Measurements from ENCODE around the gene CHMP4B. TPM values are rescaled to one million over a fixed set of nuclear protein-coding genes. Genes with fewer than 3 reads are reported as not detected.

The CHMP4B gene
- total RNA-seq, 4 donors from 2014 or later, result 93.4 to 118 (median 112) TPM

DNA sequence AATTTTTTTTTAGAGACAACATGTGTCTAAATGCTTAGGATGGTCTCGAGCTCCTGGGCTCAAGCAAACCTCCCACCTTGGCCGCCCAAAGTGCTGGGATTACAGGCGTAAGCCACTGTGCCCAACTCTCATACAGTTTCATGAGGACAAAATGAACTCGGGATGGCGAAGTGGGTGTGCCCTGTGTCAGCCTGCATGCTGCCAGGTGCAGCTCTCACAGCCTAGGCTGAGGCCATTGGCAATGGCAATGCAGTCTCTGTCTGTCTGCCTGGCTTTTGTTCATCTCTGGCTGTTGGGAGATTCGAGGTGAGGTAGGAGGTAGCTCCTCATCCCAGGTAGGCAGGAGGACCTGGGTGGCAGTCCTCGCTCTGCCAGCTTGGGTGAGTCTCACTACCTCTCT lies 88.0 kb downstream of the CHMP4B start:
- H3K4me1 ChIP-seq, result no peaks in the 10 kb centered on the region
- peaks cover 14% of the 10 kb centered on the region for H3K27me3 ChIP-seq
- H3K27ac ChIP-seq, result no peak overlapping the region
- no peak for ATAC-seq
- TF ChIP-seq POLR2A (IDR thresholded peaks at IDR 0.05) (no peak), CTCF (IDR thresholded peaks at IDR 0.05) (no peak), POLR2AphosphoS5 (IDR thresholded peaks at IDR 0.05) (no peak), EP300 (IDR thresholded peaks at IDR 0.05) (no peak)
- no peaks in the 10 kb centered on the region for H3K36me3 ChIP-seq
- H3K9me3 ChIP-seq, result no peaks in the 10 kb centered on the region
- no peak overlapping the region for H3K4me3 ChIP-seq
- 96% methylated on average over 4 of the region's 7 CpGs; no CpG with 5 or more reads in 1 of the 2 donors for WGBS, 2 donors (ENCODE audit: low coverage in 1 of 2)

- no peak overlapping the region for H3K4me3 ChIP-seq
- no peak overlapping the region for H3K27ac ChIP-seq
- no peaks in the 10 kb centered on the region for H3K4me1 ChIP-seq
- H3K36me3 ChIP-seq, result no peaks in the 10 kb centered on the region
- 50 to 51% methylated on average over 2 to 9 of the region's 10 CpGs for WGBS, 2 donors (ENCODE audit: low coverage in 1 of 2)
- no peak for TF ChIP-seq EP300 (IDR thresholded peaks at IDR 0.05)
- no peak for TF ChIP-seq CTCF (IDR thresholded peaks at IDR 0.05)
- no peak for TF ChIP-seq POLR2AphosphoS5 (IDR thresholded peaks at IDR 0.05)
- no peak for TF ChIP-seq POLR2A (IDR thresholded peaks at IDR 0.05)
- H3K27me3 ChIP-seq, result peaks cover 14% of the 10 kb centered on the region
- no peak for ATAC-seq
- no peaks in the 10 kb centered on the region for H3K9me3 ChIP-seq
Measured at GRCh38 chr20:33900521-33901131, 89.5 kb downstream of the CHMP4B start.

- Histone ChIP-seq H3K9me3 (no peaks in the 10 kb centered on the region), H3K36me3 (no peaks in the 10 kb centered on the region), H3K4me3 (no peak overlapping the region), H3K4me1 (no peaks in the 10 kb centered on the region), H3K27me3 (peaks cover 14% of the 10 kb centered on the region), H3K27ac (no peak overlapping the region)
- WGBS, 2 donors (ENCODE audit: low coverage in 1 of 2), result 74 to 100% methylated on average over 2 to 4 of the region's 4 CpGs
- TF ChIP-seq POLR2AphosphoS5 (IDR thresholded peaks at IDR 0.05), result no peak
- no peak for TF ChIP-seq EP300 (IDR thresholded peaks at IDR 0.05)
- no peak for TF ChIP-seq POLR2A (IDR thresholded peaks at IDR 0.05)
- TF ChIP-seq CTCF (IDR thresholded peaks at IDR 0.05), result no peak
- ATAC-seq, result no peak
Measured at GRCh38 chr20:33901132-33901523, 90.0 kb downstream of the CHMP4B start.

DNA sequence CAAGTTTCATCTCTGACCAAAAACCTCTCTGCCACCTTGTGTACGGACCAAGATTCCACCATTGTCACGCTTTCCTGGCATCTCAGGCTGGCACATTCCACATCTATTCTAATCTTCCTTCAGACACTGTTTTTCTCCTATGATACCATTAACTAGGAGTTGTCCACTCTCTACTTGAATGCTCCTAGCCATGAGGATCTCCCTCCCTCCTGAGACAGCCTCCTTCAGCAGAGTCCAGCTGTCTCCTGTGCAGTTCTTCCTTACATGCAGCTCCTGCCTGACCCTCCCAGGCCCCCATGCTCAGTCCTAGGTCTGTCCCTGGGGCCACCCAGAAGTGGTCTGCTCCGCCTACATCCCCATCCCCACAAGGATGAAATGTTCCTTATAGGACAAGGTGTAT lies 90.9 kb downstream of the CHMP4B start:
- Histone ChIP-seq H3K27me3 (peaks cover 14% of the 10 kb centered on the region), H3K4me1 (no peaks in the 10 kb centered on the region), H3K36me3 (no peaks in the 10 kb centered on the region), H3K9me3 (no peaks in the 10 kb centered on the region), H3K4me3 (no peak overlapping the region), H3K27ac (no peak overlapping the region)
- ATAC-seq, result no peak
- TF ChIP-seq CTCF (IDR thresholded peaks at IDR 0.05) (no peak), POLR2A (IDR thresholded peaks at IDR 0.05) (no peak), POLR2AphosphoS5 (IDR thresholded peaks at IDR 0.05) (no peak), EP300 (IDR thresholded peaks at IDR 0.05) (no peak)
- WGBS, 2 donors (ENCODE audit: low coverage in 1 of 2), result 86 to 89% methylated on average over 3 of the region's 3 CpGs

Other genes starting within 250 kb of the CHMP4B start
- not detected for gene C20orf144, start 149.0 kb upstream of the CHMP4B start, total RNA-seq
- gene ACTL10, start 144.4 kb upstream of the CHMP4B start, total RNA-seq, result 1 to 10 TPM in 3 of 4 donors, under 1 TPM in 1; 0.54 to 2.7 (median 2.1) TPM
- gene NECAB3, start 136.9 kb upstream of the CHMP4B start, total RNA-seq, result 10 to 100 TPM; 30.6 to 71.9 (median 52.9) TPM
- gene E2F1, start 125.0 kb upstream of the CHMP4B start, total RNA-seq, result 1 to 10 TPM in 3 of 4 donors, under 1 TPM in 1; 0.57 to 4.4 (median 1.5) TPM
- gene PXMP4, start 91.0 kb upstream of the CHMP4B start, total RNA-seq, result 1 to 10 TPM; 4.4 to 8.9 (median 6.8) TPM
- 1 to 10 TPM; 1.7 to 4.4 (median 2.9) TPM for gene ZNF341, start 79.4 kb upstream of the CHMP4B start, total RNA-seq
- gene RALY, start 182.6 kb downstream of the CHMP4B start, total RNA-seq, result 100 to 1,000 TPM in 1 of 4 donors, 10 to 100 TPM in 3; 76.6 to 124 (median 98.8) TPM